ENCODE data around the gene DDX1.

DDX1 gene

GRCh38 chr2:15624903-15625302 is 33.2 kb downstream of the DDX1 start:
- H3K4me3 ChIP-seq (ENCODE audit: low read depth, low read length), result no peak overlapping the region
- DNase-seq (ENCODE audit: low read depth), result no peak
- no peak for TF ChIP-seq CTCF (IDR thresholded peaks at IDR 0.05; ENCODE audit: insufficient read depth, low read depth, low read length, missing control alignments)

GRCh38 chr2:15625344-15626036 is 33.8 kb downstream of the DDX1 start:
- DNase-seq (ENCODE audit: low read depth), result no peak
- H3K4me3 ChIP-seq (ENCODE audit: low read depth, low read length), result no peak overlapping the region
- TF ChIP-seq CTCF (IDR thresholded peaks at IDR 0.05; ENCODE audit: insufficient read depth, low read depth, low read length, missing control alignments), result no peak

- no peak for TF ChIP-seq CTCF (IDR thresholded peaks at IDR 0.05; ENCODE audit: insufficient read depth, low read depth, low read length, missing control alignments)
- H3K4me3 ChIP-seq (ENCODE audit: low read depth, low read length), result no peak overlapping the region
- no peak for DNase-seq (ENCODE audit: low read depth)
These were observed 34.5 kb downstream of the DDX1 start for GRCh38 chr2:15626126-15626525.

- H3K4me3 ChIP-seq (ENCODE audit: low read depth, low read length), result no peak overlapping the region
- TF ChIP-seq CTCF (IDR thresholded peaks at IDR 0.05; ENCODE audit: insufficient read depth, low read depth, low read length, missing control alignments), result no peak
- DNase-seq (ENCODE audit: low read depth), result no peak
These were observed 35.3 kb downstream of the DDX1 start for GRCh38 chr2:15626967-15627366.

GRCh38 chr2:15627817-15628684 is 36.4 kb downstream of the DDX1 start:
- H3K4me3 ChIP-seq (ENCODE audit: low read depth, low read length), result no peak overlapping the region
- DNase-seq (ENCODE audit: low read depth), result no peak
- no peak for TF ChIP-seq CTCF (IDR thresholded peaks at IDR 0.05; ENCODE audit: insufficient read depth, low read depth, low read length, missing control alignments)

- no peak for DNase-seq (ENCODE audit: low read depth)
- no peak overlapping the region for H3K4me3 ChIP-seq (ENCODE audit: low read depth, low read length)
- TF ChIP-seq CTCF (IDR thresholded peaks at IDR 0.05; ENCODE audit: insufficient read depth, low read depth, low read length, missing control alignments), result no peak
These were observed 37.5 kb downstream of the DDX1 start for GRCh38 chr2:15628899-15629855.
